HepG2 (cell line): ENCODE data around the gene FAM174C. TPM values are rescaled to one million over a fixed set of nuclear protein-coding genes. Genes with fewer than 3 reads are reported as not detected.

Experiments
- AGO2 ChIP-seq: fragments of 200-400 bp; formaldehyde crosslinking; optimal IDR thresholded peaks from 2 replicates; pipeline ENCODE3; 2017; ENCODE audit warnings: mild to moderate bottlenecking, low read depth, low read length, moderate library complexity
- FOXA1 ChIP-seq, 2 experiments: fragments of 450-650 bp in 1 of 2; sonication (generic) in 1 of 2; formaldehyde crosslinking in 1 of 2; IDR thresholded peaks; 2 replicates each; pipeline versions ENCODE4 v1.4.0 to v1.6.1; 2016 to 2020; ENCODE audit warnings: missing genetic modification reagents in 1 of 2
- JDP2 ChIP-seq: sonication (generic); formaldehyde crosslinking; IDR thresholded peaks from 2 replicates; pipeline ENCODE4 v1.8.1; 2022; ENCODE audit warnings: missing genetic modification reagents, borderline replicate concordance
- KLF6 ChIP-seq: IDR thresholded peaks from 2 replicates; pipeline ENCODE4 v1.8.0; 2016; ENCODE audit warnings: missing biosample characterization, missing genetic modification reagents
- NR2C2 ChIP-seq: sonication (generic); formaldehyde crosslinking; IDR thresholded peaks from 2 replicates; pipeline ENCODE4 v1.4.0; 2020; ENCODE audit warnings: missing genetic modification reagents, mild to moderate bottlenecking, moderate library complexity, borderline replicate concordance
- POLR2AphosphoS5 ChIP-seq: IDR thresholded peaks from 2 replicates; pipeline ENCODE4 v1.6.1; 2012; ENCODE audit warnings: low read depth, low read length
- POLR2G ChIP-seq: fragments of 200-400 bp; formaldehyde crosslinking; IDR thresholded peaks from 2 replicates; pipeline ENCODE4 v1.6.1; 2018; ENCODE audit warnings: mild to moderate bottlenecking, low read depth, low read length, moderate library complexity
- RBFOX2 ChIP-seq: fragments of 200-400 bp; formaldehyde crosslinking; IDR thresholded peaks from 2 replicates; pipeline ENCODE4 v1.6.1; 2017; ENCODE audit warnings: low read depth, mild to moderate bottlenecking, low read length
- RCOR2 ChIP-seq: IDR thresholded peaks from 2 replicates; pipeline ENCODE4 v1.6.1; 2016; ENCODE audit warnings: missing biosample characterization, missing genetic modification reagents
- SIX4 ChIP-seq: sonication (generic); formaldehyde crosslinking; IDR thresholded peaks from 2 replicates; pipeline ENCODE4 v1.4.0; 2020; ENCODE audit warnings: missing genetic modification reagents
- U2AF2 ChIP-seq: fragments of 200-400 bp; formaldehyde crosslinking; IDR thresholded peaks from 2 replicates; pipeline ENCODE4 v1.6.1; 2017; ENCODE audit warnings: low read depth, mild to moderate bottlenecking, low read length
- WIZ ChIP-seq: sonication (generic); formaldehyde crosslinking; IDR thresholded peaks from 2 replicates; pipeline ENCODE4 v1.5.1; 2020; ENCODE audit warnings: mild to moderate bottlenecking, missing genetic modification reagents
- ZC3H4 ChIP-seq: sonication (generic); formaldehyde crosslinking; IDR thresholded peaks from 2 replicates; pipeline ENCODE4 v1.4.0; 2020; ENCODE audit warnings: missing genetic modification reagents, borderline replicate concordance
- ZFP1 ChIP-seq: IDR thresholded peaks from 2 replicates; pipeline ENCODE4 v1.6.1; 2016
- ZNF543 ChIP-seq: sonication (generic); formaldehyde crosslinking; IDR thresholded peaks from 2 replicates; pipeline ENCODE4 v1.4.0; 2020; ENCODE audit warnings: mild to moderate bottlenecking, missing genetic modification reagents
- ZNF550 ChIP-seq: sonication (generic); formaldehyde crosslinking; IDR thresholded peaks from 2 replicates; pipeline ENCODE4 v1.4.0; 2020; ENCODE audit warnings: mild to moderate bottlenecking, missing genetic modification reagents, borderline replicate concordance
- ZNF577 ChIP-seq: sonication (generic); formaldehyde crosslinking; IDR thresholded peaks from 2 replicates; pipeline ENCODE4 v1.4.0; 2020; ENCODE audit warnings: mild to moderate bottlenecking, low read depth, missing genetic modification reagents, borderline replicate concordance
- ZNF607 ChIP-seq: sonication (generic); formaldehyde crosslinking; IDR thresholded peaks from 2 replicates; pipeline ENCODE4 v1.5.1; 2020; ENCODE audit warnings: missing genetic modification reagents, mild to moderate bottlenecking, borderline replicate concordance
- ZSCAN9 ChIP-seq: IDR thresholded peaks from 2 replicates; pipeline ENCODE4 v1.6.1; 2016; ENCODE audit warnings: borderline replicate concordance
- polyA plus RNA-seq, 8 experiments: library from polyadenylated mRNA; depleted of rRNA in 3 of 8; stranded (reverse) in 7 of 8; unstranded in 1 of 8; fragments of >200 nt; fragmentation: Illumina TruSeq in 4 of 8; extraction: Trizol in 4 of 8; gene quantifications; 2 replicates each; pipeline versions ENCODE4 v1.2.1 to v1.2.3, GENCODE V29; 2011 to 2016; ENCODE audit warnings: low read depth in 4 of 8, missing spikeins in 1 of 8, mixed read lengths in 1 of 8; ENCODE audit not compliant: insufficient read depth in 1 of 8
- total RNA-seq, 5 experiments: library from RNA; depleted of rRNA; stranded (reverse); fragments of >200 nt; fragmentation: Illumina TruSeq; extraction: Trizol; gene quantifications; 2 replicates each; pipeline ENCODE4 v1.2.3, GENCODE V29; 2016; ENCODE audit warnings: low read depth in 1 of 5
- TF ChIP-seq, protein P1 (sequence below): sonication (generic); formaldehyde crosslinking; IDR thresholded peaks from 2 replicates; pipeline ENCODE4 v1.8.0; 2022; ENCODE audit warnings: mild to moderate bottlenecking, missing genetic modification reagents, moderate library complexity
- TF ChIP-seq, protein P2 (sequence below): sonication (generic); formaldehyde crosslinking; IDR thresholded peaks from 2 replicates; pipeline ENCODE4 v1.8.0; 2023; ENCODE audit warnings: mild to moderate bottlenecking, missing genetic modification reagents
- TF ChIP-seq, protein P3 (sequence below): IDR thresholded peaks from 2 replicates; pipeline ENCODE4 v1.6.1; 2018; ENCODE audit warnings: missing genetic modification reagents, mild to moderate bottlenecking, missing compliant biosample characterization
- TF ChIP-seq, protein P4 (sequence below): sonication (generic); formaldehyde crosslinking; IDR thresholded peaks from 2 replicates; pipeline ENCODE4 v1.5.1; 2020; ENCODE audit warnings: missing genetic modification reagents, mild to moderate bottlenecking, borderline replicate concordance
- TF ChIP-seq, protein P5 (sequence below): sonication (generic); formaldehyde crosslinking; IDR thresholded peaks from 2 replicates; pipeline ENCODE4 v1.4.0; 2020; ENCODE audit warnings: missing genetic modification reagents

Gene FAM174C
- total and polyA plus RNA-seq, 2 of the 13 experiments (the other 11 are each of a cell fraction or from before 2014, with no cell fraction given) = 19.5 to 31.3 TPM

DNA sequence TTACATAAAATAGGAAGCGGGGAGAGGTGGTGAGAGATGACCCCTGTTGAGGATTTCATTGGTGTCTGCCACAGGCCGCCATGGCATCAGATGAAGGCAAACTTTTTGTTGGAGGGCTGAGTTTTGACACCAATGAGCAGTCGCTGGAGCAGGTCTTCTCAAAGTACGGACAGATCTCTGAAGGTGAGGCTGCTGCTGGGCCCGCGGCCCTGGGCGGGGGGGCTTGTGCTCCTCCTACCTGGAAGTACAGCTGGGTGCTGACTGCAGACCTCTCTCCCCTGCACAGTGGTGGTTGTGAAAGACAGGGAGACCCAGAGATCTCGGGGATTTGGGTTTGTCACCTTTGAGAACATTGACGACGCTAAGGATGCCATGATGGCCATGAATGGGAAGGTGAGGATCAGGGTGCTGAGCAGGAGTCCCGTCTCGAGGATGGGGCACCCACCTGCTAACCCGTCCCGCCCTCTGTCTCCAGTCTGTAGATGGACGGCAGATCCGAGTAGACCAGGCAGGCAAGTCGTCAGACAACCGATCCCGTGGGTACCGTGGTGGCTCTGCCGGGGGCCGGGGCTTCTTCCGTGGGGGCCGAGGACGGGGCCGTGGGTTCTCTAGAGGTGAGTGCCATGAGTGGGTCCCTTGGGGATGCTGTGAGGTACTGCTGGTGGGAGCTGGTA, 4.3 kb upstream of the FAM174C start (continued):
- TF ChIP-seq, protein P1, sequence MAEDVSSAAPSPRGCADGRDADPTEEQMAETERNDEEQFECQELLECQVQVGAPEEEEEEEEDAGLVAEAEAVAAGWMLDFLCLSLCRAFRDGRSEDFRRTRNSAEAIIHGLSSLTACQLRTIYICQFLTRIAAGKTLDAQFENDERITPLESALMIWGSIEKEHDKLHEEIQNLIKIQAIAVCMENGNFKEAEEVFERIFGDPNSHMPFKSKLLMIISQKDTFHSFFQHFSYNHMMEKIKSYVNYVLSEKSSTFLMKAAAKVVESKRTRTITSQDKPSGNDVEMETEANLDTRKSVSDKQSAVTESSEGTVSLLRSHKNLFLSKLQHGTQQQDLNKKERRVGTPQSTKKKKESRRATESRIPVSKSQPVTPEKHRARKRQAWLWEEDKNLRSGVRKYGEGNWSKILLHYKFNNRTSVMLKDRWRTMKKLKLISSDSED (CRISPR knock-in tag) = no peak
- TF ChIP-seq POLR2AphosphoS5 (peak; percentile 59), RCOR2 (CRISPR knock-in tag) (no peak), KLF6 (CRISPR knock-in tag) (no peak), U2AF2 (no peak), AGO2 (peak; percentile 91), ZC3H4 (CRISPR knock-in tag) (peak; percentile 83; the same call in 1 of the 2 replicates), ZNF607 (CRISPR knock-in tag) (0 out of 2 replicates have a peak, but pooled peaks have one; percentile 26), ZSCAN9 (no peak), ZNF543 (CRISPR knock-in tag) (no peak), SIX4 (CRISPR knock-in tag) (no peak), ZNF577 (CRISPR knock-in tag) (no peak), RBFOX2 (peak; percentile 33), WIZ (no peak), JDP2 (CRISPR knock-in tag) (no peak), ZFP1 (CRISPR knock-in tag) (no peak), FOXA1 (IDR thresholded peaks at IDR 0.05) (no peak), FOXA1 (CRISPR knock-in tag; IDR thresholded peaks at IDR 0.05) (no peak), POLR2G (peak; percentile 17; the same call in 1 of the 2 replicates), ZNF550 (CRISPR knock-in tag) (no peak), NR2C2 (CRISPR knock-in tag) (no peak)
- TF ChIP-seq, protein P2, sequence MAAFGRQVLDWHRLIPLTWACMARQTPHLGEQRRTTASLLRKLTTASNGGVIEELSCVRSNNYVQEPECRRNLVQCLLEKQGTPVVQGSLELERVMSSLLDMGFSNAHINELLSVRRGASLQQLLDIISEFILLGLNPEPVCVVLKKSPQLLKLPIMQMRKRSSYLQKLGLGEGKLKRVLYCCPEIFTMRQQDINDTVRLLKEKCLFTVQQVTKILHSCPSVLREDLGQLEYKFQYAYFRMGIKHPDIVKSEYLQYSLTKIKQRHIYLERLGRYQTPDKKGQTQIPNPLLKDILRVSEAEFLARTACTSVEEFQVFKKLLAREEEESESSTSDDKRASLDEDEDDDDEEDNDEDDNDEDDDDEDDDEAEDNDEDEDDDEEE (CRISPR knock-in tag) = no peak
- TF ChIP-seq, protein P3, sequence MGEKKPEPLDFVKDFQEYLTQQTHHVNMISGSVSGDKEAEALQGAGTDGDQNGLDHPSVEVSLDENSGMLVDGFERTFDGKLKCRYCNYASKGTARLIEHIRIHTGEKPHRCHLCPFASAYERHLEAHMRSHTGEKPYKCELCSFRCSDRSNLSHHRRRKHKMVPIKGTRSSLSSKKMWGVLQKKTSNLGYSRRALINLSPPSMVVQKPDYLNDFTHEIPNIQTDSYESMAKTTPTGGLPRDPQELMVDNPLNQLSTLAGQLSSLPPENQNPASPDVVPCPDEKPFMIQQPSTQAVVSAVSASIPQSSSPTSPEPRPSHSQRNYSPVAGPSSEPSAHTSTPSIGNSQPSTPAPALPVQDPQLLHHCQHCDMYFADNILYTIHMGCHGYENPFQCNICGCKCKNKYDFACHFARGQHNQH (CRISPR knock-in tag) = no peak
- TF ChIP-seq, protein P4, sequence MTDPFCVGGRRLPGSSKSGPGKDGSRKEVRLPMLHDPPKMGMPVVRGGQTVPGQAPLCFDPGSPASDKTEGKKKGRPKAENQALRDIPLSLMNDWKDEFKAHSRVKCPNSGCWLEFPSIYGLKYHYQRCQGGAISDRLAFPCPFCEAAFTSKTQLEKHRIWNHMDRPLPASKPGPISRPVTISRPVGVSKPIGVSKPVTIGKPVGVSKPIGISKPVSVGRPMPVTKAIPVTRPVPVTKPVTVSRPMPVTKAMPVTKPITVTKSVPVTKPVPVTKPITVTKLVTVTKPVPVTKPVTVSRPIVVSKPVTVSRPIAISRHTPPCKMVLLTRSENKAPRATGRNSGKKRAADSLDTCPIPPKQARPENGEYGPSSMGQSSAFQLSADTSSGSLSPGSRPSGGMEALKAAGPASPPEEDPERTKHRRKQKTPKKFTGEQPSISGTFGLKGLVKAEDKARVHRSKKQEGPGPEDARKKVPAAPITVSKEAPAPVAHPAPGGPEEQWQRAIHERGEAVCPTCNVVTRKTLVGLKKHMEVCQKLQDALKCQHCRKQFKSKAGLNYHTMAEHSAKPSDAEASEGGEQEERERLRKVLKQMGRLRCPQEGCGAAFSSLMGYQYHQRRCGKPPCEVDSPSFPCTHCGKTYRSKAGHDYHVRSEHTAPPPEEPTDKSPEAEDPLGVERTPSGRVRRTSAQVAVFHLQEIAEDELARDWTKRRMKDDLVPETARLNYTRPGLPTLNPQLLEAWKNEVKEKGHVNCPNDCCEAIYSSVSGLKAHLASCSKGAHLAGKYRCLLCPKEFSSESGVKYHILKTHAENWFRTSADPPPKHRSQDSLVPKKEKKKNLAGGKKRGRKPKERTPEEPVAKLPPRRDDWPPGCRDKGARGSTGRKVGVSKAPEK (CRISPR knock-in tag) = no peak
- TF ChIP-seq, protein P5, sequence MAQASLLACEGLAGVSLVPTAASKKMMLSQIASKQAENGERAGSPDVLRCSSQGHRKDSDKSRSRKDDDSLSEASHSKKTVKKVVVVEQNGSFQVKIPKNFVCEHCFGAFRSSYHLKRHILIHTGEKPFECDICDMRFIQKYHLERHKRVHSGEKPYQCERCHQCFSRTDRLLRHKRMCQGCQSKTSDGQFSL (CRISPR knock-in tag) = peak; percentile 68; the same call in 1 of the 2 replicates
